Measurements from ENCODE around the gene TUBB2B. TPM values are rescaled to one million over a fixed set of nuclear protein-coding genes. Genes with fewer than 3 reads are reported as not detected.

Gene TUBB2B
- total and polyA plus RNA-seq, 5 donors, result 1.4 to 4.7 (median 2.1) TPM

- intact Hi-C loops (cut with DNase I), result loop anchor here in 1 of 4 donors (5.0 kb wide), 1 partner anchor 70 kb away; no protein-coding TSS in a partner anchor
- Histone ChIP-seq H3K27me3 (ENCODE audit: control insufficient read depth, insufficient read depth) (no peaks in the 10 kb centered on the region), H3K9me3 (ENCODE audit: control insufficient read depth, low read length) (no peaks in the 10 kb centered on the region), H3K4me3 (ENCODE audit: low read length) (peak overlapping the region; percentile 83), H3K4me1 (ENCODE audit: control insufficient read depth, insufficient read depth, low read length) (peaks cover 6% of the 10 kb centered on the region), H3K27ac (ENCODE audit: low read length) (no peak overlapping the region)
- ATAC-seq (no peak), DNase-seq (no peak)
- 27% methylated on average over 23 of the region's 23 CpGs for WGBS
Observed at GRCh38 chr6:3232017-3232945, 4.8 kb upstream of the TUBB2B start.

GRCh38 chr6:3231247-3232016 lies 4.0 kb upstream of the TUBB2B start:
- intact Hi-C loops (cut with DNase I), result loop anchor here in 1 of 4 donors (5.0 kb wide), 1 partner anchor 69 kb away; no protein-coding TSS in a partner anchor
- Histone ChIP-seq H3K27ac (ENCODE audit: low read length) (peak overlapping the region; percentile 40), H3K9me3 (ENCODE audit: control insufficient read depth, low read length) (no peaks in the 10 kb centered on the region), H3K4me3 (ENCODE audit: low read length) (peak overlapping the region; percentile 83), H3K27me3 (ENCODE audit: control insufficient read depth, insufficient read depth) (no peaks in the 10 kb centered on the region), H3K4me1 (ENCODE audit: control insufficient read depth, insufficient read depth, low read length) (peaks cover 6% of the 10 kb centered on the region)
- peak; percentile 81 to 82 for ATAC-seq
- DNase-seq, result peak; percentile 75 to 85 (median 84)
- under 1% methylated on average over 47 of the region's 47 CpGs for WGBS

- Histone ChIP-seq H3K9me3 (ENCODE audit: control insufficient read depth, low read length) (no peaks in the 10 kb centered on the region), H3K27me3 (ENCODE audit: control insufficient read depth, insufficient read depth) (no peaks in the 10 kb centered on the region), H3K4me3 (ENCODE audit: low read length) (peak overlapping the region; percentile 83), H3K27ac (ENCODE audit: low read length) (peak overlapping the region; percentile 40), H3K4me1 (ENCODE audit: control insufficient read depth, insufficient read depth, low read length) (peaks cover 6% of the 10 kb centered on the region)
- WGBS, result 2% methylated on average over 11 of the region's 11 CpGs
- DNase-seq, result no peak
- intact Hi-C loops (cut with DNase I), result loop anchor here in 1 of 4 donors (5.0 kb wide), 1 partner anchor 69 kb away; no protein-coding TSS in a partner anchor
- no peak for ATAC-seq
Observed at GRCh38 chr6:3230900-3231246, 3.4 kb upstream of the TUBB2B start.

GRCh38 chr6:3230256-3230882 lies 2.9 kb upstream of the TUBB2B start:
- Histone ChIP-seq H3K27ac (ENCODE audit: low read length) (no peak overlapping the region), H3K9me3 (ENCODE audit: control insufficient read depth, low read length) (no peaks in the 10 kb centered on the region), H3K4me3 (ENCODE audit: low read length) (peak overlapping the region; percentile 83), H3K27me3 (ENCODE audit: control insufficient read depth, insufficient read depth) (no peaks in the 10 kb centered on the region), H3K4me1 (ENCODE audit: control insufficient read depth, insufficient read depth, low read length) (peaks cover 6% of the 10 kb centered on the region)
- intact Hi-C loops (cut with DNase I), result loop anchor here in 1 of 4 donors (5.0 kb wide), 1 partner anchor 68 kb away; no protein-coding TSS in a partner anchor
- WGBS, result 22% methylated on average over 11 of the region's 11 CpGs
- no peak for ATAC-seq
- DNase-seq, result no peak

GRCh38 chr6:3229566-3230178 lies 2.2 kb upstream of the TUBB2B start:
- no peaks in the 10 kb centered on the region for H3K9me3 ChIP-seq (ENCODE audit: control insufficient read depth, low read length)
- peak overlapping the region; percentile 48 for H3K4me3 ChIP-seq (ENCODE audit: low read length)
- no peaks in the 10 kb centered on the region for H3K27me3 ChIP-seq (ENCODE audit: control insufficient read depth, insufficient read depth)
- peak in 2 of 3 donors; percentile 60 to 64 for DNase-seq
- ATAC-seq, result peak in 1 of 2 donors; percentile 12
- peaks cover 6% of the 10 kb centered on the region for H3K4me1 ChIP-seq (ENCODE audit: control insufficient read depth, insufficient read depth, low read length)
- H3K27ac ChIP-seq (ENCODE audit: low read length), result no peak overlapping the region
- WGBS, result 7% methylated on average over 28 of the region's 28 CpGs
- intact Hi-C loops (cut with DNase I), result loop anchor here in 1 of 4 donors (5.0 kb wide), 1 partner anchor 67 kb away; no protein-coding TSS in a partner anchor

GRCh38 chr6:3228771-3229565 lies 1.5 kb upstream of the TUBB2B start:
- peak overlapping the region; percentile 48 for H3K4me3 ChIP-seq (ENCODE audit: low read length)
- H3K27me3 ChIP-seq (ENCODE audit: control insufficient read depth, insufficient read depth), result no peaks in the 10 kb centered on the region
- DNase-seq, result peak in 1 of 3 donors; percentile 67
- H3K9me3 ChIP-seq (ENCODE audit: control insufficient read depth, low read length), result no peaks in the 10 kb centered on the region
- no peak for ATAC-seq
- intact Hi-C loops (cut with DNase I), result no loop called here
- no peak overlapping the region for H3K27ac ChIP-seq (ENCODE audit: low read length)
- WGBS, result 2% methylated on average over 62 of the region's 62 CpGs
- H3K4me1 ChIP-seq (ENCODE audit: control insufficient read depth, insufficient read depth, low read length), result peaks cover 6% of the 10 kb centered on the region

- 2% methylated on average over 38 of the region's 38 CpGs for WGBS
- Histone ChIP-seq H3K27ac (ENCODE audit: low read length) (no peak overlapping the region), H3K4me3 (ENCODE audit: low read length) (peak overlapping the region; percentile 48), H3K27me3 (ENCODE audit: control insufficient read depth, insufficient read depth) (no peaks in the 10 kb centered on the region), H3K9me3 (ENCODE audit: control insufficient read depth, low read length) (no peaks in the 10 kb centered on the region), H3K4me1 (ENCODE audit: control insufficient read depth, insufficient read depth, low read length) (peaks cover 6% of the 10 kb centered on the region)
- ATAC-seq (no peak), DNase-seq (peak in 2 of 3 donors; percentile 65 to 70)
- intact Hi-C loops (cut with DNase I), result no loop called here
Observed at GRCh38 chr6:3228046-3228671, 706 bp upstream of the TUBB2B start.

GRCh38 chr6:3226481-3227362 lies 731 bp downstream of the TUBB2B start:
- no peaks in the 10 kb centered on the region for H3K27me3 ChIP-seq (ENCODE audit: control insufficient read depth, insufficient read depth)
- peaks cover 2% of the 10 kb centered on the region for H3K4me1 ChIP-seq (ENCODE audit: control insufficient read depth, insufficient read depth, low read length)
- 5% methylated on average over 54 of the region's 54 CpGs for WGBS
- peak in 2 of 3 donors; percentile 60 to 67 for DNase-seq
- peak overlapping the region; percentile 48 for H3K4me3 ChIP-seq (ENCODE audit: low read length)
- no peak overlapping the region for H3K27ac ChIP-seq (ENCODE audit: low read length)
- intact Hi-C loops (cut with DNase I), result no loop called here
- ATAC-seq, result peak in 1 of 2 donors; percentile 23
- no peaks in the 10 kb centered on the region for H3K9me3 ChIP-seq (ENCODE audit: control insufficient read depth, low read length)

- DNase-seq, result no peak
- no peak overlapping the region for H3K27ac ChIP-seq (ENCODE audit: low read length)
- WGBS, result 95% methylated on average over 10 of the region's 10 CpGs
- peaks cover 2% of the 10 kb centered on the region for H3K4me1 ChIP-seq (ENCODE audit: control insufficient read depth, insufficient read depth, low read length)
- intact Hi-C loops (cut with DNase I), result no loop called here
- ATAC-seq, result no peak
- H3K9me3 ChIP-seq (ENCODE audit: control insufficient read depth, low read length), result no peaks in the 10 kb centered on the region
- H3K27me3 ChIP-seq (ENCODE audit: control insufficient read depth, insufficient read depth), result no peaks in the 10 kb centered on the region
- no peak overlapping the region for H3K4me3 ChIP-seq (ENCODE audit: low read length)
Observed at GRCh38 chr6:3226042-3226441, 1.4 kb downstream of the TUBB2B start.

All from right cardiac atrium (tissue), 5 donors.